A673 (cell line): ENCODE measurements around the gene MSI2.

Experiments
- EZH2 ChIP-seq: fragments of 200-600 bp; sonication (generic); IDR thresholded peaks from 2 replicates; pipeline ENCODE4 v1.6.1; 2017; ENCODE audit warnings: borderline replicate concordance, low read depth, mild to moderate bottlenecking, mixed read lengths, antibody characterized with exemption, low read length; ENCODE audit not compliant: poor library complexity, severe bottlenecking
- TF ChIP-seq, protein P1 (sequence below): fragments of 300-800, 200-600 bp; sonication (generic); conservative IDR thresholded peaks from 2 replicates; pipeline ENCODE4 v1.5.1; 2017; ENCODE audit warnings: low read depth, mild to moderate bottlenecking, antibody characterized with exemption, low read length, moderate library complexity, mixed read lengths

DNA sequence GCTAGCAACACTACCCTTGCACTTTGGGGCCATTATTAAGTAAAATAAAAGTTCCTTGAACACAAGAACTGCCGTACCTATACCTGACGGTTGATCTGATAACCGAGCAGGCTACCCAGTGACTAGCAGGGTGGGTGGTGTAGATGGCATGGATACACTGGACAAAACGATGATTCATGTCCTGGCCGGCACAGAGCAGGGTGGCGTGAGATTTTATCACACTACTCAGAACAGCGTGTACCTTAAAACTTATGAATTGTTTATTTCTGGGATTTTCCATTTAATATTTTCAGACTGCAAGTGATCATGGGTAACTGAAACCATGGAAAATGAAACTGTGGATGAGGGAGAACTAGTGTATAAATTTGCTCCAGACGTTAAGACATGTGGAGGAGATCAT lies 41.0 kb upstream of the MSI2 start:
- TF ChIP-seq, protein P1, sequence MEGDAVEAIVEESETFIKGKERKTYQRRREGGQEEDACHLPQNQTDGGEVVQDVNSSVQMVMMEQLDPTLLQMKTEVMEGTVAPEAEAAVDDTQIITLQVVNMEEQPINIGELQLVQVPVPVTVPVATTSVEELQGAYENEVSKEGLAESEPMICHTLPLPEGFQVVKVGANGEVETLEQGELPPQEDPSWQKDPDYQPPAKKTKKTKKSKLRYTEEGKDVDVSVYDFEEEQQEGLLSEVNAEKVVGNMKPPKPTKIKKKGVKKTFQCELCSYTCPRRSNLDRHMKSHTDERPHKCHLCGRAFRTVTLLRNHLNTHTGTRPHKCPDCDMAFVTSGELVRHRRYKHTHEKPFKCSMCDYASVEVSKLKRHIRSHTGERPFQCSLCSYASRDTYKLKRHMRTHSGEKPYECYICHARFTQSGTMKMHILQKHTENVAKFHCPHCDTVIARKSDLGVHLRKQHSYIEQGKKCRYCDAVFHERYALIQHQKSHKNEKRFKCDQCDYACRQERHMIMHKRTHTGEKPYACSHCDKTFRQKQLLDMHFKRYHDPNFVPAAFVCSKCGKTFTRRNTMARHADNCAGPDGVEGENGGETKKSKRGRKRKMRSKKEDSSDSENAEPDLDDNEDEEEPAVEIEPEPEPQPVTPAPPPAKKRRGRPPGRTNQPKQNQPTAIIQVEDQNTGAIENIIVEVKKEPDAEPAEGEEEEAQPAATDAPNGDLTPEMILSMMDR: no peak
- no peak for TF ChIP-seq EZH2
